Measurements from ENCODE around the gene PIP5K1A.
A peak's percentile ranks its signal among the peaks of the same experiment; 100 is the strongest.

PIP5K1A gene

DNA sequence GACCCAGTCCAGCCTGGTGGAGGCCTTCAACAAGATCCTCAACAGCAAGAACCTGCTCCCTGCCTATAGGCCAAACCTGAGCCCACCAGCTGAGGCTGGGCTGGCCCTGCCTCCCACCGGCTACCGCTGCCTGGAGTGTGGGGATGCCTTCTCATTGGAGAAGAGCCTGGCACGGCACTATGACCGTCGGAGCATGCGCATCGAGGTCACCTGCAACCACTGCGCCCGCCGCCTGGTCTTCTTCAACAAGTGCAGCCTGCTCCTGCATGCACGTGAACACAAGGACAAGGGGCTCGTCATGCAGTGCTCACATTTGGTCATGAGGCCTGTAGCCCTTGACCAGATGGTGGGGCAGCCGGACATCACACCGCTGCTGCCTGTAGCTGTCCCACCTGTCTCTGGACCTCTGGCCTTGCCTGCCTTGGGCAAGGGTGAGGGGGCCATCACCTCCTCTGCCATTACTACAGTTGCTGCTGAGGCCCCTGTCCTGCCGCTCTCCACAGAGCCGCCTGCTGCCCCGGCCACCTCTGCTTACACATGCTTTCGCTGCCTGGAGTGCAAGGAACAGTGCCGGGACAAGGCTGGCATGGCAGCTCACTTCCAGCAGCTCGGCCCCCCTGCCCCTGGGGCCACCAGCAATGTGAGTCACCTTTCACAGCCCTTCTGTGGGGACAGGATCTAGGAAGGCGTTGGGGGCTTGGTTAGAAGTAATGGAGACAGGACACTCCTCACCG, 89.6 kb downstream of the PIP5K1A start:
- no CpG with 5 or more reads among the region's 22 CpGs for WGBS (ENCODE audit: extremely low coverage, insufficient coverage, insufficient read length)
- Histone ChIP-seq H3K36me3 (ENCODE audit: control insufficient read depth in 1 of 2, insufficient read depth in 2 of 2, low read length in 2 of 2) (peaks cover 66 to 71% of the 10 kb centered on the region in 2 experiments), H4K12ac (ENCODE audit: low read depth, low read length) (peak overlapping the region; percentile 34), H3K23ac (ENCODE audit: low read length) (no peak overlapping the region), H2AFZ (ENCODE audit: insufficient read depth, low read length, poor library complexity) (no peak overlapping the region), H3K9me3 (ENCODE audit: insufficient read depth, low read depth, low read length) (no peaks in the 10 kb centered on the region), H2BK5ac (ENCODE audit: low read depth, low read length, poor library complexity) (no peak overlapping the region), H3K4me2 (ENCODE audit: low read length) (no peak overlapping the region), H3K27me3 (ENCODE audit: insufficient read depth, low read length) (no peaks in the 10 kb centered on the region), H3K27ac (ENCODE audit: low read depth, low read length) (no peak overlapping the region), H2BK120ac (ENCODE audit: insufficient read depth, low read length, poor library complexity) (no peak overlapping the region), H3K14ac (ENCODE audit: low read length) (no peak overlapping the region), H3K4me3 (ENCODE audit: low read depth, low read length) (no peak overlapping the region), H4K91ac (ENCODE audit: low read depth, low read length) (no peak overlapping the region), H4K8ac (ENCODE audit: low read depth, low read length) (no peak overlapping the region), H2BK12ac (ENCODE audit: low read length) (no peak overlapping the region), H3K79me2 (ENCODE audit: control insufficient read depth, insufficient read depth, low read length, poor library complexity) (peaks cover 4% of the 10 kb centered on the region), H3K4ac (ENCODE audit: low read depth, low read length) (no peak overlapping the region), H3K18ac (ENCODE audit: low read length) (peak overlapping the region; percentile 37), H3K9ac (ENCODE audit: low read length) (no peak overlapping the region), H2AK5ac (ENCODE audit: low read length) (no peak overlapping the region), H3K79me1 (ENCODE audit: low read length) (peaks cover 1% of the 10 kb centered on the region), H3K4me1 (ENCODE audit: control insufficient read depth in 1 of 2, insufficient read depth in 2 of 2, low read length in 2 of 2) (peaks cover 3 to 12% of the 10 kb centered on the region in 2 experiments)
- no peak for DNase-seq

DNA sequence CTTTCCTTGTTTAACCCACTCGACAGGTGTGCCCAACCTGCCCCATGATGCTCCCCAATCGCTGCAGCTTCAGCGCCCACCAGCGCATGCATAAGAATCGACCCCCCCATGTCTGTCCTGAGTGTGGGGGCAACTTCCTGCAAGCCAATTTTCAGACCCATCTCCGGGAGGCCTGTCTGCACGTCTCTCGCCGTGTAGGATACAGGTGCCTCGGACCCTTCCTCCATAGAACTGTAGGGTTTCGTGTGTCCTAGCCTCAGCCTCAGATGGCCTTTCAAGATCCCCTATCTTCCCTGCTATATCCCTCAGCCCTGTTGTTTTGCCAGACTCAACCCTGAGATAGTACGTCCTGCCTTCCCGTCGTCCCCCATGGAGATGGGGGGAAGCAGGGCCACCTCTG, 90.2 kb downstream of the PIP5K1A start:
- H4K8ac ChIP-seq (ENCODE audit: low read depth, low read length), result no peak overlapping the region
- H3K4me2 ChIP-seq (ENCODE audit: low read length), result no peak overlapping the region
- no peak overlapping the region for H2BK12ac ChIP-seq (ENCODE audit: low read length)
- H3K23ac ChIP-seq (ENCODE audit: low read length), result no peak overlapping the region
- DNase-seq, result no peak
- H3K79me1 ChIP-seq (ENCODE audit: low read length), result no peaks in the 10 kb centered on the region
- no peak overlapping the region for H3K27ac ChIP-seq (ENCODE audit: low read depth, low read length)
- H2BK120ac ChIP-seq (ENCODE audit: insufficient read depth, low read length, poor library complexity), result no peak overlapping the region
- no peak overlapping the region for H2BK5ac ChIP-seq (ENCODE audit: low read depth, low read length, poor library complexity)
- H3K36me3 ChIP-seq (ENCODE audit: control insufficient read depth in 1 of 2, insufficient read depth in 2 of 2, low read length in 2 of 2), result peaks cover 72 to 76% of the 10 kb centered on the region in 2 experiments
- no peak overlapping the region for H3K4ac ChIP-seq (ENCODE audit: low read depth, low read length)
- peaks cover 0 to 7% of the 10 kb centered on the region in 2 experiments for H3K4me1 ChIP-seq (ENCODE audit: control insufficient read depth in 1 of 2, insufficient read depth in 2 of 2, low read length in 2 of 2)
- H3K4me3 ChIP-seq (ENCODE audit: low read depth, low read length), result no peak overlapping the region
- H3K18ac ChIP-seq (ENCODE audit: low read length), result peak overlapping the region; percentile 14
- H3K9me3 ChIP-seq (ENCODE audit: insufficient read depth, low read depth, low read length), result no peaks in the 10 kb centered on the region
- H3K79me2 ChIP-seq (ENCODE audit: control insufficient read depth, insufficient read depth, low read length, poor library complexity), result no peaks in the 10 kb centered on the region
- H2AK5ac ChIP-seq (ENCODE audit: low read length), result no peak overlapping the region
- no CpG with 5 or more reads among the region's 14 CpGs for WGBS (ENCODE audit: extremely low coverage, insufficient coverage, insufficient read length)
- no peak overlapping the region for H3K9ac ChIP-seq (ENCODE audit: low read length)
- no peak overlapping the region for H3K14ac ChIP-seq (ENCODE audit: low read length)
- no peak overlapping the region for H2AFZ ChIP-seq (ENCODE audit: insufficient read depth, low read length, poor library complexity)
- no peaks in the 10 kb centered on the region for H3K27me3 ChIP-seq (ENCODE audit: insufficient read depth, low read length)
- H4K91ac ChIP-seq (ENCODE audit: low read depth, low read length), result no peak overlapping the region
- H4K12ac ChIP-seq (ENCODE audit: low read depth, low read length), result peak overlapping the region; percentile 34

GRCh38 chr1:151289080-151289935, 91.0 kb downstream of the PIP5K1A start:
- Histone ChIP-seq H3K4ac (ENCODE audit: low read depth, low read length) (no peak overlapping the region), H3K27ac (ENCODE audit: low read depth, low read length) (no peak overlapping the region), H2BK12ac (ENCODE audit: low read length) (no peak overlapping the region), H2BK5ac (ENCODE audit: low read depth, low read length, poor library complexity) (no peak overlapping the region), H3K4me1 (ENCODE audit: control insufficient read depth in 1 of 2, insufficient read depth in 2 of 2, low read length in 2 of 2) (no peaks in the 10 kb centered on the region), H3K14ac (ENCODE audit: low read length) (no peak overlapping the region), H3K18ac (ENCODE audit: low read length) (no peak overlapping the region), H3K23ac (ENCODE audit: low read length) (no peak overlapping the region), H2BK120ac (ENCODE audit: insufficient read depth, low read length, poor library complexity) (no peak overlapping the region), H4K8ac (ENCODE audit: low read depth, low read length) (no peak overlapping the region), H2AFZ (ENCODE audit: insufficient read depth, low read length, poor library complexity) (no peak overlapping the region), H4K91ac (ENCODE audit: low read depth, low read length) (no peak overlapping the region), H4K12ac (ENCODE audit: low read depth, low read length) (no peak overlapping the region), H3K9ac (ENCODE audit: low read length) (no peak overlapping the region), H3K79me1 (ENCODE audit: low read length) (no peaks in the 10 kb centered on the region), H3K9me3 (ENCODE audit: insufficient read depth, low read depth, low read length) (no peaks in the 10 kb centered on the region), H2AK5ac (ENCODE audit: low read length) (no peak overlapping the region), H3K4me3 (ENCODE audit: low read depth, low read length) (no peak overlapping the region), H3K36me3 (ENCODE audit: control insufficient read depth in 1 of 2, insufficient read depth in 2 of 2, low read length in 2 of 2) (peaks cover 80 to 84% of the 10 kb centered on the region in 2 experiments), H3K4me2 (ENCODE audit: low read length) (no peak overlapping the region), H3K79me2 (ENCODE audit: control insufficient read depth, insufficient read depth, low read length, poor library complexity) (no peaks in the 10 kb centered on the region), H3K27me3 (ENCODE audit: insufficient read depth, low read length) (no peaks in the 10 kb centered on the region)
- no peak for DNase-seq
- no CpG with 5 or more reads among the region's 18 CpGs for WGBS (ENCODE audit: extremely low coverage, insufficient coverage, insufficient read length)

GRCh38 chr1:151289991-151290708, 91.8 kb downstream of the PIP5K1A start:
- Histone ChIP-seq H3K9ac (ENCODE audit: low read length) (no peak overlapping the region), H3K23ac (ENCODE audit: low read length) (no peak overlapping the region), H3K79me1 (ENCODE audit: low read length) (no peaks in the 10 kb centered on the region), H3K18ac (ENCODE audit: low read length) (no peak overlapping the region), H3K79me2 (ENCODE audit: control insufficient read depth, insufficient read depth, low read length, poor library complexity) (no peaks in the 10 kb centered on the region), H3K14ac (ENCODE audit: low read length) (no peak overlapping the region), H2AK5ac (ENCODE audit: low read length) (no peak overlapping the region), H2AFZ (ENCODE audit: insufficient read depth, low read length, poor library complexity) (no peak overlapping the region), H4K12ac (ENCODE audit: low read depth, low read length) (no peak overlapping the region), H3K4ac (ENCODE audit: low read depth, low read length) (no peak overlapping the region), H3K9me3 (ENCODE audit: insufficient read depth, low read depth, low read length) (no peaks in the 10 kb centered on the region), H2BK5ac (ENCODE audit: low read depth, low read length, poor library complexity) (no peak overlapping the region), H3K36me3 (ENCODE audit: control insufficient read depth in 1 of 2, insufficient read depth in 2 of 2, low read length in 2 of 2) (peaks cover 81 to 87% of the 10 kb centered on the region in 2 experiments), H3K27me3 (ENCODE audit: insufficient read depth, low read length) (no peaks in the 10 kb centered on the region), H2BK120ac (ENCODE audit: insufficient read depth, low read length, poor library complexity) (no peak overlapping the region), H4K91ac (ENCODE audit: low read depth, low read length) (no peak overlapping the region), H3K4me2 (ENCODE audit: low read length) (no peak overlapping the region), H3K4me1 (ENCODE audit: control insufficient read depth in 1 of 2, insufficient read depth in 2 of 2, low read length in 2 of 2) (no peaks in the 10 kb centered on the region), H2BK12ac (ENCODE audit: low read length) (no peak overlapping the region), H4K8ac (ENCODE audit: low read depth, low read length) (no peak overlapping the region), H3K27ac (ENCODE audit: low read depth, low read length) (no peak overlapping the region), H3K4me3 (ENCODE audit: low read depth, low read length) (no peak overlapping the region)
- WGBS (ENCODE audit: extremely low coverage, insufficient coverage, insufficient read length), result no CpG with 5 or more reads among the region's 21 CpGs
- DNase-seq, result peak; percentile 24 to 51

Data from trophoblast cell (in vitro differentiated cells and primary cell).